Esophagus muscularis mucosa (tissue), 4 donors: Measurements from ENCODE around the gene INHBC. TPM values are rescaled to one million over a fixed set of nuclear protein-coding genes. Genes with fewer than 3 reads are reported as not detected.

Experiments used
- DNase-seq: peaks from one replicate; pipeline ENCODE4 v3.0.0-alpha.2; 2017; ENCODE audit errors: extremely low spot score
- H3K27ac ChIP-seq, 4 donors: fragments of 200-600 bp; sonication (generic); replicated peaks in 1 of 4; 1 replicate in 3 of 4; 2 replicates in 1 of 4; pipeline ENCODE4 v1.5.1; 2016 to 2019; ENCODE audit warnings: mild to moderate bottlenecking in 1 of 4
- H3K27me3 ChIP-seq, 4 donors: fragments of 200-600 bp; sonication (generic); one replicate each; pipeline versions ENCODE4 v1.5.1 to v1.6.0; 2016 to 2019
- H3K36me3 ChIP-seq, 4 donors: fragments of 200-600 bp; sonication (generic); one replicate each; pipeline ENCODE4 v1.5.1; 2016 to 2019
- H3K4me1 ChIP-seq, 4 donors: fragments of 200-600 bp; sonication (generic); one replicate each; pipeline ENCODE4 v1.5.1; 2016 to 2019
- H3K4me3 ChIP-seq, 4 donors: fragments of 200-600 bp; sonication (generic); 1 replicate in 2 of 4; 2 replicates in 2 of 4; pipeline ENCODE4 v1.5.1; 2016 to 2019; ENCODE audit warnings: mild to moderate bottlenecking in 4 of 4, moderate library complexity in 1 of 4
- H3K9me3 ChIP-seq, 4 donors: fragments of 200-600 bp; sonication (generic); 1 replicate in 3 of 4; 2 replicates in 1 of 4; pipeline ENCODE4 v1.5.1; 2016 to 2019
- EP300 ChIP-seq: sonication (generic); formaldehyde crosslinking; IDR thresholded peaks from one replicate; pipeline ENCODE4 v1.6.1; 2017; ENCODE audit warnings: antibody characterized with exemption
- POLR2A ChIP-seq: fragments of 450-650 bp; IDR thresholded peaks from one replicate; pipeline ENCODE4 v1.6.1; 2017; ENCODE audit warnings: antibody characterized with exemption, moderate library complexity, mild to moderate bottlenecking, low read depth
- POLR2AphosphoS5 ChIP-seq, 2 donors: sonication (generic); formaldehyde crosslinking; IDR thresholded peaks; one replicate each; pipeline ENCODE4 v1.6.1; 2017; ENCODE audit warnings: antibody characterized with exemption in 2 of 2
- WGBS: methylation state at CpG from one replicate; pipeline ENCODE4 v1.1.5; 2018; 5-methylcytosine and 5-hydroxymethylcytosine counted together
- intact Hi-C: fragments of 100-400 bp; cut with DNase I; formaldehyde crosslinking; loops from one replicate; pipeline ENCODE4 v1.15.1; 2023
- total RNA-seq, 4 donors: library from RNA; depleted of rRNA; stranded (reverse); fragments of >200 nt; gene quantifications; one replicate each; pipeline versions ENCODE4 v1.1.0 to v1.2.1, GENCODE V29; 2016
- TF ChIP-seq, protein P1 (sequence below), 3 experiments: fragments of 200-600 bp in 2 of 3; fragments of 450-650 bp in 1 of 3; sonication (generic) in 2 of 3; IDR thresholded peaks; one replicate each; pipeline ENCODE4 v1.5.1; 2017 to 2019; ENCODE audit warnings: antibody characterized with exemption in 3 of 3, mild to moderate bottlenecking in 2 of 3, moderate library complexity in 1 of 3

Gene INHBC, protein sequence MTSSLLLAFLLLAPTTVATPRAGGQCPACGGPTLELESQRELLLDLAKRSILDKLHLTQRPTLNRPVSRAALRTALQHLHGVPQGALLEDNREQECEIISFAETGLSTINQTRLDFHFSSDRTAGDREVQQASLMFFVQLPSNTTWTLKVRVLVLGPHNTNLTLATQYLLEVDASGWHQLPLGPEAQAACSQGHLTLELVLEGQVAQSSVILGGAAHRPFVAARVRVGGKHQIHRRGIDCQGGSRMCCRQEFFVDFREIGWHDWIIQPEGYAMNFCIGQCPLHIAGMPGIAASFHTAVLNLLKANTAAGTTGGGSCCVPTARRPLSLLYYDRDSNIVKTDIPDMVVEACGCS
- not detected for total RNA-seq

DNA sequence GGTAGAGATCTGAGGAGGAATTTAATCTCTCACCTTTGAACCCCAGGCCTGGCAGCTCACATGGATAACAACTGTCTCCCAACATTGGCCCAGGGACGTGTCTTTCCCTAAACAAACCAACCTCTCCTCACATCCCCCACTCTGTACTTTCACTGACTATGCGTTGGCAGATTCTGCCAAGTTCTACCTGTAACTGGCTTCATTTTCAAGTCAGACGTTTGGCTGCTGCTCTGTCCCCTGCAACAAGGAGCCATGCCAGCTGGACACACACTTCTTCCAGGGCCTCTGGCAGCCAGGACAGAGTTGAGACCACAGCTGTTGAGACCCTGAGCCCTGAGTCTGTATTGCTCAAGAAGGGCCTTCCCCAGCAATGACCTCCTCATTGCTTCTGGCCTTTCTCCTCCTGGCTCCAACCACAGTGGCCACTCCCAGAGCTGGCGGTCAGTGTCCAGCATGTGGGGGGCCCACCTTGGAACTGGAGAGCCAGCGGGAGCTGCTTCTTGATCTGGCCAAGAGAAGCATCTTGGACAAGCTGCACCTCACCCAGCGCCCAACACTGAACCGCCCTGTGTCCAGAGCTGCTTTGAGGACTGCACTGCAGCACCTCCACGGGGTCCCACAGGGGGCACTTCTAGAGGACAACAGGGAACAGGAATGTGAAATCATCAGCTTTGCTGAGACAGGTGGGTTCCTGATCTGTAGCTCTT, at the start of gene INHBC:
Gene INHBC, plus strand, starts transcription at position 268 of the 707 bp plus-strand sequence. Its CDS starts 103 bp downstream, at position 371.
- H3K27ac ChIP-seq = no peak within 1 kb of the TSS
- no peak for DNase-seq
- WGBS = 55% methylated on average over 6 of the region's 8 CpGs
- H3K4me3 ChIP-seq = no peak within 1 kb of the TSS
- peaks cover 5 to 9% (median 8%) of the 10 kb centered on the region in 4 donors for H3K4me1 ChIP-seq
- H3K27me3 ChIP-seq = no peaks in the 10 kb centered on the region
- TF ChIP-seq POLR2AphosphoS5 (IDR thresholded peaks at IDR 0.05) (no peak), EP300 (no peak), POLR2A (no peak)
- TF ChIP-seq, protein P1, sequence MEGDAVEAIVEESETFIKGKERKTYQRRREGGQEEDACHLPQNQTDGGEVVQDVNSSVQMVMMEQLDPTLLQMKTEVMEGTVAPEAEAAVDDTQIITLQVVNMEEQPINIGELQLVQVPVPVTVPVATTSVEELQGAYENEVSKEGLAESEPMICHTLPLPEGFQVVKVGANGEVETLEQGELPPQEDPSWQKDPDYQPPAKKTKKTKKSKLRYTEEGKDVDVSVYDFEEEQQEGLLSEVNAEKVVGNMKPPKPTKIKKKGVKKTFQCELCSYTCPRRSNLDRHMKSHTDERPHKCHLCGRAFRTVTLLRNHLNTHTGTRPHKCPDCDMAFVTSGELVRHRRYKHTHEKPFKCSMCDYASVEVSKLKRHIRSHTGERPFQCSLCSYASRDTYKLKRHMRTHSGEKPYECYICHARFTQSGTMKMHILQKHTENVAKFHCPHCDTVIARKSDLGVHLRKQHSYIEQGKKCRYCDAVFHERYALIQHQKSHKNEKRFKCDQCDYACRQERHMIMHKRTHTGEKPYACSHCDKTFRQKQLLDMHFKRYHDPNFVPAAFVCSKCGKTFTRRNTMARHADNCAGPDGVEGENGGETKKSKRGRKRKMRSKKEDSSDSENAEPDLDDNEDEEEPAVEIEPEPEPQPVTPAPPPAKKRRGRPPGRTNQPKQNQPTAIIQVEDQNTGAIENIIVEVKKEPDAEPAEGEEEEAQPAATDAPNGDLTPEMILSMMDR (IDR thresholded peaks at IDR 0.05) = no peak
- intact Hi-C loops = no loop called here
- H3K9me3 ChIP-seq = no peaks in the 10 kb centered on the region
- no peaks in the 10 kb centered on the region for H3K36me3 ChIP-seq

DNA sequence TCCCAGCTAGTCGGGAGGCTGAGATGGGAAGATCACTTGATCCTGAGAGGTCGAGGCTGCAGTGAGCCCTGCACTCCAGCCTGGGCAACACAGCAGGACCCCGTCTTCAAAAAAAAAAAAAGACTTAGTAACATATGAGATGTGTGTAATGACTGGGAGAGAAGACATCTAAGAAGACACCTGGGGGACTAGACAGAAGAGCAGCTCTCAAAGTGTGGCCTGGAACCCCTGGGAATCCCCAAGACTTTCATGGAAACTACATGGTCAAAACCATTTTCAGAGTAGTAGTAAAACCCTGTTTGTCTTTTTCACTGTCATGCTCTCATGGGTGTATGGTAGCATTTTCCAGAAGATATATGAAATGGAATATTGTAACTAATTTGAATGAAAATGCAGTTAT, 49.0 kb upstream of the INHBC start:
- intact Hi-C loops = no loop called here
- no peak overlapping the region for H3K4me3 ChIP-seq
- DNase-seq = no peak
- peaks cover 0 to 33% (median 7%) of the 10 kb centered on the region in 4 donors for H3K36me3 ChIP-seq
- peaks cover 8 to 15% (median 9%) of the 10 kb centered on the region in 4 donors for H3K4me1 ChIP-seq
- WGBS = 97% methylated on average over 3 of the region's 3 CpGs
- no peaks in the 10 kb centered on the region for H3K9me3 ChIP-seq
- H3K27ac ChIP-seq = no peak overlapping the region
- TF ChIP-seq EP300 (no peak), POLR2A (no peak), POLR2AphosphoS5 (IDR thresholded peaks at IDR 0.05) (no peak)
- TF ChIP-seq, protein P1 (IDR thresholded peaks at IDR 0.05) = no peak
- no peaks in the 10 kb centered on the region for H3K27me3 ChIP-seq

DNA sequence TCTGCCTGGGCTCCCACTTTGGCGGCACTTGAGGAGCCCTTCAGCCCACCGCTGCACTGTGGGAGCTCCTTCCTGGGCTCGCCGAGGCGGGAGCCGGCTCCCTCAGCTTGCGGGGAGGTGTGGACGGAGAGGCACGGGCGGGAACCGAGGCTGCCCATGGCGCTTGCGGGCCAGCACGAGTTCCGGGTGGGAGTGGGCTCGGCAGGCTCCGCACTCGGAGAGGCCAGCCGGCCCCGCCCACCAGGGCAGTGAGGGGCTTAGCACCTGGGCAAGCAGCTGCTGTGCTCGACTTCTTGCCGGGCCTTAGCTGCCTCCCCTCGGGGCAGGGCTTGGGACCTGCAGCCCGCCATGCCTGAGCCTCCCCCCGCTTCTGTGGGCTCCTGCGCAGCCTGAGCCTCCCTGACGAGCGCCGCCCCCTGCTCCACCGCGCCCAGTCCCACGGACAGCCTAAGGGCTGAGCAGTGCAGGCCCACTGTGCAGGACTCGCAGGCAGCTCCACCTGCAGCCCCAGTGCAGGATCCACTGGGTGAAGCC, 48.3 kb upstream of the INHBC start:
- intact Hi-C loops = no loop called here

DNA sequence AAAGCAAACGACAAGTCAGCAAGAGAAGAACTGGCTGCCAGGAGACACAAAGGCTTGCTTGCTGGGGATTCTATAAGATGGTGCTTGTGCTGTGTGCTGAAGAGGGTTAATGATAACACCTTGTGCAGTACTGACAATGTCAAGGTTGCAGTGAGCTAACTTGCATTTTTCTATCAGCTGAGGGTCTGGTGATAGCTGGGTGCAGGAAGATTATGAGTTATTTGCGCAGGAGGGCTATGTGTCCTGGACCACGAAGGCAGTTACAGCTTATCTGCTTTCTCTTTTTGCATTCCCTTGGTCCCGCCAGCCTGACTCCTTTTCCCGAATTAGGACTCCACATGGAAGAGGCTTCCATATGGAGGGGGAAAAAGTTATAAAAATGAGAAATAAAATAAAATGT, 46.2 kb upstream of the INHBC start:
- Histone ChIP-seq H3K9me3 (no peaks in the 10 kb centered on the region), H3K27ac (no peak overlapping the region), H3K4me3 (no peak overlapping the region), H3K4me1 (peaks cover 8 to 15% (median 9%) of the 10 kb centered on the region in 4 donors), H3K27me3 (no peaks in the 10 kb centered on the region), H3K36me3 (peaks cover 5 to 35% (median 12%) of the 10 kb centered on the region in 4 donors)
- DNase-seq = no peak
- intact Hi-C loops = no loop called here
- 98% methylated on average over 5 of the region's 5 CpGs for WGBS
- no peak for TF ChIP-seq POLR2AphosphoS5 (IDR thresholded peaks at IDR 0.05)
- TF ChIP-seq, protein P1 (IDR thresholded peaks at IDR 0.05) = no peak
- no peak for TF ChIP-seq EP300
- TF ChIP-seq POLR2A = no peak

More for the DNA sequence above, 48.3 kb upstream of the INHBC start:
- Histone ChIP-seq H3K36me3 (peaks cover 0 to 36% (median 6%) of the 10 kb centered on the region in 4 donors), H3K4me3 (no peak overlapping the region), H3K4me1 (peaks cover 8 to 15% (median 9%) of the 10 kb centered on the region in 4 donors), H3K9me3 (no peaks in the 10 kb centered on the region), H3K27ac (no peak overlapping the region), H3K27me3 (no peaks in the 10 kb centered on the region)
- no peak for DNase-seq
- WGBS = 97% methylated on average over 23 of the region's 33 CpGs
- no peak for TF ChIP-seq POLR2AphosphoS5 (IDR thresholded peaks at IDR 0.05)
- TF ChIP-seq POLR2A = no peak
- TF ChIP-seq EP300 = no peak
- TF ChIP-seq, protein P1 (IDR thresholded peaks at IDR 0.05) = no peak
